RWPE1 (cell line): ENCODE data around the gene TBXAS1.

Experiments used
- CTCF ChIA-PET: fragments of 350-600 bp; sonication (Branson Sonifier 250); formaldehyde crosslinking; extraction: SDS; loops from one replicate; lab custom pipeline; 2021; lab: Yijun Ruan, JAX
- POLR2A ChIA-PET: fragments of 400-600 bp; formaldehyde crosslinking; extraction: SDS; loops from one replicate; lab custom pipeline; 2020; ENCODE audit warnings: antibody characterized with exemption; ENCODE audit not compliant: low non-redundant PET; lab: Yijun Ruan, JAX
- DNase-seq: peaks from one replicate; pipeline ENCODE4 v3.0.0; 2012; ENCODE audit warnings: low spot score
- H3K27ac ChIP-seq: fragments of 450-650 bp; 2 replicates; pipeline ENCODE4 v1.5.1; 2017
- TF ChIP-seq, protein P1 (sequence below): fragments of 450-650 bp; conservative IDR thresholded peaks from 2 replicates; pipeline ENCODE4 v1.5.1; 2017; ENCODE audit warnings: low read depth, mild to moderate bottlenecking

The TBXAS1 gene

DNA sequence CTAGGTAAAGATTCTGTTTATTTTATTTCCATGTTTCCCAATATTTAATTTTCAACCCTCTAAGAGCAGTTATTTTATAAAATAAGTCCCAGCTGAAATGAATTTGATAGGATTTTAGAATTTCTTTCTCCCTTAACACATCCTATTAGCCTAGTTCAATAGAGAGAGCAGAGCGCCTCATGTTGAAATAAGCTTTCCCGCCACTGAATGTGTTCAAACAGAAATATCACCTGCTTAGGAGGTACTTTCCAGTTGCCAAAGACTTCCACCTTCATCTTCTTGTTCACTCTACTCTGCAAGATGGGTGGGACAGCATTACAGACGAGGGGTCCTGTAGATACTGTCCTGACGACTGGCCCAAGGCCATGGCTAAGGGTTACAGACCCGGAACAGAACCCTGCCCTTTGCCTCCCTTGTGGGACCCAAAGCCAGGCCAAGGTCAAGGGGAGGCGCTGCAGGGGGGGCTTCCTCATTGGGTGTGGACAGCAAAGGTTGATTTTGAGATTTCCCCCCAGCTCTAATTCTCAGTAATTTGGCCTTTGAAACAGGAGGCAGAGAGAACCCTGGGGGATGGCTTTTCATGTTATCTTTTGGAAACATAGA is 171.7 kb downstream of the TBXAS1 start:
- no peak overlapping the region for H3K27ac ChIP-seq
- DNase-seq, result no peak
- TF ChIP-seq, protein P1, sequence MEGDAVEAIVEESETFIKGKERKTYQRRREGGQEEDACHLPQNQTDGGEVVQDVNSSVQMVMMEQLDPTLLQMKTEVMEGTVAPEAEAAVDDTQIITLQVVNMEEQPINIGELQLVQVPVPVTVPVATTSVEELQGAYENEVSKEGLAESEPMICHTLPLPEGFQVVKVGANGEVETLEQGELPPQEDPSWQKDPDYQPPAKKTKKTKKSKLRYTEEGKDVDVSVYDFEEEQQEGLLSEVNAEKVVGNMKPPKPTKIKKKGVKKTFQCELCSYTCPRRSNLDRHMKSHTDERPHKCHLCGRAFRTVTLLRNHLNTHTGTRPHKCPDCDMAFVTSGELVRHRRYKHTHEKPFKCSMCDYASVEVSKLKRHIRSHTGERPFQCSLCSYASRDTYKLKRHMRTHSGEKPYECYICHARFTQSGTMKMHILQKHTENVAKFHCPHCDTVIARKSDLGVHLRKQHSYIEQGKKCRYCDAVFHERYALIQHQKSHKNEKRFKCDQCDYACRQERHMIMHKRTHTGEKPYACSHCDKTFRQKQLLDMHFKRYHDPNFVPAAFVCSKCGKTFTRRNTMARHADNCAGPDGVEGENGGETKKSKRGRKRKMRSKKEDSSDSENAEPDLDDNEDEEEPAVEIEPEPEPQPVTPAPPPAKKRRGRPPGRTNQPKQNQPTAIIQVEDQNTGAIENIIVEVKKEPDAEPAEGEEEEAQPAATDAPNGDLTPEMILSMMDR, result no peak
- CTCF ChIA-PET, result interaction anchor here (0.7 to 0.9 kb wide), 2 partner anchors 382 to 961 kb away, joined by 3 to 5 read pairs; no protein-coding TSS in a partner anchor
- POLR2A ChIA-PET, result no interaction called here

DNA sequence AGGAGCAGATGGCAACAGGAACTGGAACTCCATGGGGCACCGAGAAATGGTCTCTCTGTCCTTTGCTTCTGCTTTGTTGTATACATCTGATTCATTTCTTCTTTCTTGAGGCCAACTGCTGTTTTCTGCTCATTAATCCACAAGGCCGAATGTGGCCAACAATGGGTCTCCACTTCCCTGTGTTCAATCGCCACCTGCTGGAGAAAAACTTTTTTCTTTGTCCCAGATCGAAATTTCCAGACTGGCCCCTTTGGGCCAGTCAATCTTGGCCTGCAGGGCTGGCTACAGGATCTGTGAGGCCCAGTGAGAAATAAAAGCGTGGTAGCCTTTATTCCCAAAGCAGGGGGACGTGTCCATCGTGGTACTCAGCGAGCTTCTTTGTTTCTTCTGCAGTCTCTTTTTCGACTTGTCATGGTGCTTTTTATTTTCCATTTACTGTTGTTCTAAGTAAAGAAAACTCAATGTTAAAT is 174.9 kb downstream of the TBXAS1 start:
- CTCF ChIA-PET, result interaction anchor here (0.6 to 1.7 kb wide), 4 partner anchors 67 to 385 kb away, joined by 3 to 10 read pairs (median 4); no protein-coding TSS in a partner anchor
- TF ChIP-seq, protein P1, result peak; percentile 63
- no peak overlapping the region for H3K27ac ChIP-seq
- peak; percentile 42 for DNase-seq
- POLR2A ChIA-PET, result no interaction called here

- POLR2A ChIA-PET, result no interaction called here
- TF ChIP-seq, protein P1, result no peak
- CTCF ChIA-PET, result interaction anchor here (0.9 kb wide), 1 partner anchor 360 kb away, joined by 3 read pairs; no protein-coding TSS in a partner anchor
- no peak for DNase-seq
- H3K27ac ChIP-seq, result no peak overlapping the region
These were observed 175.6 kb downstream of the TBXAS1 start for GRCh38 chr7:140004672-140005071.

DNA sequence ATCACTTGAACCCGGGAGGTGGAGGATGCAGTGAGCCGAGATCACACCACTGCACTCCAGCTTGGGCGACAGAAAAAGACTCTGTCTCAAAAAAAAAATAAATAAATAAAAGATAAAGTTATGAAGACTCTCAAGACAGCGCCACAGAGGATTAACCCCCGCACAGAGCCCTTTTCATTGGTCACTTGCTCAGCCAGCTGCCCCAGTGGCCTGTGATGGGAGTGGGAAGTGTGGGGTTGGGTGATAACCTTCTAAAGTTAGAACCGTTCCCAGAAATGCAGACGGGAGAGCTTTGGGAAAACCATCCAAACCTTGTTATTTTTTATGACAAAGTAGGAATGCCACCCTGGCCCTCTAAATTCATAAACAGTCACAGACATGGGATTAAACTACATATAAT is 176.3 kb downstream of the TBXAS1 start:
- TF ChIP-seq, protein P1, result no peak
- CTCF ChIA-PET, result interaction anchor here (0.9 kb wide), 1 partner anchor 360 kb away, joined by 3 read pairs; no protein-coding TSS in a partner anchor
- H3K27ac ChIP-seq, result no peak overlapping the region
- POLR2A ChIA-PET, result no interaction called here
- DNase-seq, result no peak

- ChIA-PET POLR2A (no interaction called here), CTCF (interaction anchor here (0.6 to 1.1 kb wide), 3 partner anchors 50 to 360 kb away, joined by 3 to 4 read pairs (median 3); no protein-coding TSS in a partner anchor)
- no peak overlapping the region for H3K27ac ChIP-seq
- DNase-seq, result no peak
- TF ChIP-seq, protein P1, result no peak
These were observed 176.9 kb downstream of the TBXAS1 start for GRCh38 chr7:140005754-140006503.

DNA sequence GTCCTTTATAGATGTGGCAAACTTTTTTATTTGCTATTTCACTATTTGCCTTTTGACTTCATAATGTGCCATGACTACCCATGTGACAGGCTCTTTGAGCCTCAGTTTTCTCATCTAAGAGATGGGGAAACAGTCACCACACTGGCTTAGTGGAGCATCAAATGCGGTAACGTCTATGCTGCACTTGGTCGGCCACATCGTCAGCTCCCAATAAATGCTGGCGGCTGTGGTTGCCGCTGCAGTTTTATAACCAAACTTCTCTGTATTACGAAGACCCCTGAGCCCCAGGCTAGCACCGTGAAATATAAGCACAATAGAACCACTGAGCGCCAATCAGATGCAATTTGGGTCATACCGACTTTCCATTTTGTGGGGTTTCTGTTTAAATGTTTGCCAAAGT is 177.5 kb downstream of the TBXAS1 start:
- no peak for DNase-seq
- H3K27ac ChIP-seq, result no peak overlapping the region
- CTCF ChIA-PET, result interaction anchor here (0.6 to 1.1 kb wide), 2 partner anchors 49 to 360 kb away, joined by 3 to 4 read pairs; no protein-coding TSS in a partner anchor
- TF ChIP-seq, protein P1, result no peak
- POLR2A ChIA-PET, result no interaction called here
